Right lobe of liver (tissue), 6 donors: ENCODE results near the gene SLC45A3. TPM values are rescaled to one million over a fixed set of nuclear protein-coding genes. Genes with fewer than 3 reads are reported as not detected.

Source experiments
- ATAC-seq, 4 donors: fragments of 200-7000 bp; cut with Tn5 transposase; one replicate each; pipeline ENCODE4 v1.9.1; 2020; ENCODE audit warnings: mild to moderate bottlenecking in 4 of 4, moderate library complexity in 4 of 4
- DNase-seq, 3 donors: peaks; one replicate each; pipeline ENCODE4 v3.0.0-alpha.2; 2020
- H3K27ac ChIP-seq, 3 donors: fragments of 200-600 bp; one replicate each; pipeline ENCODE4 v1.8.0; 2022
- H3K27me3 ChIP-seq, 2 donors: fragments of 200-600 bp; one replicate each; pipeline ENCODE4 v1.8.0; 2022
- H3K36me3 ChIP-seq, 4 donors: fragments of 200-600 bp; sonication (generic) in 1 of 4; one replicate each; pipeline versions ENCODE4 v1.5.1 to v1.8.0; 2017 to 2022; ENCODE audit warnings: control low read depth in 1 of 4
- H3K4me1 ChIP-seq, 4 donors: fragments of 200-600 bp; sonication (generic) in 1 of 4; one replicate each; pipeline versions ENCODE4 v1.5.1 to v1.8.0; 2017 to 2022; ENCODE audit warnings: control low read depth in 1 of 4
- H3K4me3 ChIP-seq, 3 donors: fragments of 200-600 bp; one replicate each; pipeline ENCODE4 v1.8.0; 2022
- H3K9me3 ChIP-seq, 4 donors: fragments of 200-600 bp; sonication (generic) in 1 of 4; one replicate each; pipeline versions ENCODE4 v1.5.1 to v1.8.0; 2017 to 2022; ENCODE audit warnings: control low read depth in 1 of 4
- POLR2A ChIP-seq: fragments of 450-650 bp; IDR thresholded peaks from one replicate; pipeline ENCODE4 v1.6.1; 2017; ENCODE audit warnings: antibody characterized with exemption, mild to moderate bottlenecking
- WGBS: methylation state at CpG from one replicate; pipeline ENCODE4 v1.1.6; 2018; ENCODE audit warnings: low coverage, low lambda C conversion rate; ENCODE audit not compliant: insufficient coverage; ENCODE audit errors: missing lambda C conversion rate; 5-methylcytosine and 5-hydroxymethylcytosine counted together
- intact Hi-C, 2 donors: fragments of 100-400 bp; cut with DNase I; formaldehyde crosslinking; loops; one replicate each; pipeline versions ENCODE4 v1.11.2 to v1.14.1; 2022
- total RNA-seq, 6 experiments: library from RNA; depleted of rRNA in 2 of 6; stranded (reverse); fragments of >200 nt in 2 of 6; fragmentation: NEBNext Ultra II Directional in 3 of 6; extraction: Animal tissue kit (Norgen Biotek cat#: 25700) in 3 of 6; gene quantifications; one replicate each; pipeline versions ENCODE4 v1.1.0 to v1.2.4, GENCODE V29; 2016 to 2023
- TF ChIP-seq, protein P1 (sequence below), 4 donors: fragments of 200-600 bp in 3 of 4; fragments of 450-650 bp in 1 of 4; IDR thresholded peaks; one replicate each; pipeline versions ENCODE4 v1.5.1 to v1.8.0; 2016 to 2022; ENCODE audit warnings: antibody characterized with exemption in 4 of 4, mild to moderate bottlenecking in 2 of 4
- donor health status: DM: no; HTN: yes; CAD: no.
- donor health status: DM: no; HTN: no; CAD: no.
- donor health status: DM: no; HTN: no; CAD: no.
- donor health status: DM: no; HTN: yes; CAD: no.
- donor health status: DM: no; HTN: yes; CAD: no.

SLC45A3 gene
- total RNA-seq, 6 experiments from 2014 or later, result 6.9 to 27.0 (median 7.9) TPM

DNA sequence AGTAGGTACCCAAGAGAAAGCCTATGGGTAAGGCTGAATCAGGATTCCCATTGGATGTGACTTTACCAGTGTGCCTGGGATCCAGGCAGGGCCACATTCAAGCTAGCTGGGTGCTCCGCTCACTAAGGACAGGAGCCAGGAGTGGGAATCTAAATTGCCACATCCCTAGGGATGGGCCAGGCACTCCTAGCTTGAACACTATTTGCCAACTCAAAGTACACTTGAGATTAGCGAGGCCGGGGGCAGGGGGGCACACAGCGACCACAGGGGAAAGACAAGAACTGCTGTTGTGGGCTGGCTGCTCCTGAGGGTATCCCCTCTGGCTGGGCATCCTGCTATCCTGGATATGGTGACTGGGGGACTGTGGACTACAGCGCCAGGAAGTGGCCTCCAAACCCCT lies 4.3 kb downstream of the SLC45A3 start:
- peak overlapping the region; percentile 29 to 69 (median 31) for H3K27ac ChIP-seq
- H3K9me3 ChIP-seq, result no peaks in the 10 kb centered on the region
- intact Hi-C loops, result no loop called here
- H3K4me3 ChIP-seq, result peak overlapping the region in 2 of 3 donors; percentile 2 to 23
- TF ChIP-seq, protein P1, sequence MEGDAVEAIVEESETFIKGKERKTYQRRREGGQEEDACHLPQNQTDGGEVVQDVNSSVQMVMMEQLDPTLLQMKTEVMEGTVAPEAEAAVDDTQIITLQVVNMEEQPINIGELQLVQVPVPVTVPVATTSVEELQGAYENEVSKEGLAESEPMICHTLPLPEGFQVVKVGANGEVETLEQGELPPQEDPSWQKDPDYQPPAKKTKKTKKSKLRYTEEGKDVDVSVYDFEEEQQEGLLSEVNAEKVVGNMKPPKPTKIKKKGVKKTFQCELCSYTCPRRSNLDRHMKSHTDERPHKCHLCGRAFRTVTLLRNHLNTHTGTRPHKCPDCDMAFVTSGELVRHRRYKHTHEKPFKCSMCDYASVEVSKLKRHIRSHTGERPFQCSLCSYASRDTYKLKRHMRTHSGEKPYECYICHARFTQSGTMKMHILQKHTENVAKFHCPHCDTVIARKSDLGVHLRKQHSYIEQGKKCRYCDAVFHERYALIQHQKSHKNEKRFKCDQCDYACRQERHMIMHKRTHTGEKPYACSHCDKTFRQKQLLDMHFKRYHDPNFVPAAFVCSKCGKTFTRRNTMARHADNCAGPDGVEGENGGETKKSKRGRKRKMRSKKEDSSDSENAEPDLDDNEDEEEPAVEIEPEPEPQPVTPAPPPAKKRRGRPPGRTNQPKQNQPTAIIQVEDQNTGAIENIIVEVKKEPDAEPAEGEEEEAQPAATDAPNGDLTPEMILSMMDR (IDR thresholded peaks at IDR 0.05), result no peak
- no peak for TF ChIP-seq POLR2A
- 10% methylated on average over 4 of the region's 5 CpGs for WGBS
- no peaks in the 10 kb centered on the region for H3K36me3 ChIP-seq
- peak; percentile 48 to 82 (median 74) for DNase-seq
- peaks cover 0 to 73% (median 35%) of the 10 kb centered on the region in 4 donors for H3K4me1 ChIP-seq
- no peaks in the 10 kb centered on the region for H3K27me3 ChIP-seq
- ATAC-seq, result peak; percentile 43 to 62 (median 54)

DNA sequence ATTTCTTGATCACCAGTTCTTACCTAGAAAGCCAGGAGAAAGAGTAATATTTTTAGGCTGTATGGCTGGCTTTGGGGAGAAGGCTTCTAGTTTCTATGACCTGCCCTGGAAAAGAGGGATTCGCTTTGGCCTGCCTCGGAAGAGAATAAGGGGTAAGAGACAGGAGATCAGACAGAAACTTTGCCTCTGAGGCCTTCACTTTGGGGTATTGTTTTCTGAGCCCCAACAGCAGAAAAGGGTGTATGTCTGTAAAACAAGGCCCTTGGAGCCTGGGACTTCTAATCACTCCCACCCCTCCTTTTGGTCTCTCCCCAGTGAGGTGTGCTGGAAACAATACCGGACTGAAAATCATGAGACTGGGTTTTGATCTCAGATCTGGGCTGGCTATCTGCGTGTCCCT lies 5.1 kb downstream of the SLC45A3 start:
- Histone ChIP-seq H3K4me1 (peaks cover 0 to 77% (median 37%) of the 10 kb centered on the region in 4 donors), H3K27me3 (no peaks in the 10 kb centered on the region), H3K9me3 (no peaks in the 10 kb centered on the region), H3K27ac (peak overlapping the region in 2 of 3 donors; percentile 29 to 69), H3K4me3 (no peak overlapping the region), H3K36me3 (no peaks in the 10 kb centered on the region)
- ATAC-seq (no peak), DNase-seq (no peak)
- TF ChIP-seq, protein P1 (IDR thresholded peaks at IDR 0.05), result no peak
- no peak for TF ChIP-seq POLR2A
- intact Hi-C loops, result no loop called here
- WGBS, result 89% methylated on average over 3 of the region's 4 CpGs

DNA sequence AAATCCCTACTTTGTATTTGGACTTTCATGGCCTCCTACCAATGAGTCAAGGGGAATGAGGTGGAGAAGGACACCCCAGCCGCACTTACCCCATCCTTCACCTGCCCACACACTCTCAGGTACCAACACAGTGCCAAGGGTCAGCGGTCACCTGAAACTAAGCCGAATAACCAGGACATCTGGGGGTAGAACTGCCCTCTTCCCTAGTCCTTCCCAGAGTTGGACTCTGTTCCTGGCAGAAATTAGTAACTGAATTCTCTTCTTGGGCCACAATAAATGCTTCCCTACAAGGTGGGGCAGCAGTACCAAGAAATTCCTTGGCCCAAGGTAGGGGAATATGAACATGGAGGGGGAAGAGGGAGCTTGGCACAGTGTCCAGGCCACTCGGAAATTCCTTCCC lies 7.3 kb downstream of the SLC45A3 start:
- Histone ChIP-seq H3K27me3 (no peaks in the 10 kb centered on the region), H3K36me3 (no peaks in the 10 kb centered on the region), H3K27ac (peak overlapping the region in 2 of 3 donors; percentile 55 to 77), H3K4me3 (no peak overlapping the region), H3K9me3 (no peaks in the 10 kb centered on the region), H3K4me1 (peaks cover 0 to 94% (median 43%) of the 10 kb centered on the region in 4 donors)
- peak in 2 of 3 donors; percentile 72 to 84 for DNase-seq
- TF ChIP-seq, protein P1 (IDR thresholded peaks at IDR 0.05), result no peak
- TF ChIP-seq POLR2A, result no peak
- WGBS, result 33% methylated on average over 3 of the region's 4 CpGs
- ATAC-seq, result peak; percentile 9 to 43 (median 30)
- intact Hi-C loops, result loop anchor here in 1 of 2 donors (5.0 kb wide), 1 partner anchor 34 kb away; no protein-coding TSS in a partner anchor

DNA sequence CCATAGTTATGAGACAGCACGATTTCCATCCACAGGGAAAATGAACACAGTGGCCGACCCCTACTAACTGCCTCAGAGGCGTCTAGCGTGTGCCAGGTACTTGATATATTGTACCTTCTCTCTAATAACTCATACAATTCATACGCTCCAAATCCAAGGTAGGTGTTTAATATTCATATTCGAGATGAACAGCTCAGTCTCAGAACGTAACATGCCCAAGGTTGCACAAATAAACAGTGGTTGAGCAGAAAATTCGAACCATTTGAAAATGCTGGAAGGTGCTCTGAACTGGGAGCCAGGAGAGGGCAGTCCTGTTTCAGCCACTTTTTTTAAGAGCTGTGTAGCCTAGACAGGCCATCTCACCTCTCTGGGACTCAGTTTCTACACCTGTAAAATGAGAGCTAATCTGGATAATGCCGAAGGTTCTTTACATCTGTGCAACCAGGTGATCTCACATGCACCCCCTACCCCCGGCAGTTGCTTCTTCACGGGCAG lies 7.9 kb downstream of the SLC45A3 start:
- TF ChIP-seq, protein P1 (IDR thresholded peaks at IDR 0.05), result peak in 3 of 4 donors; percentile 23 to 46 (median 31)
- TF ChIP-seq POLR2A, result no peak
- ATAC-seq (peak in 3 of 4 donors; percentile 18 to 41 (median 24)), DNase-seq (no peak)
- peaks cover 0 to 91% (median 42%) of the 10 kb centered on the region in 4 donors for H3K4me1 ChIP-seq
- intact Hi-C loops, result loop anchor here in 1 of 2 donors (5.0 kb wide), 1 partner anchor 35 kb away; no protein-coding TSS in a partner anchor
- no peaks in the 10 kb centered on the region for H3K27me3 ChIP-seq
- H3K27ac ChIP-seq, result peak overlapping the region in 2 of 3 donors; percentile 32 to 77
- 48% methylated on average over 8 of the region's 11 CpGs for WGBS
- H3K36me3 ChIP-seq, result no peaks in the 10 kb centered on the region
- no peak overlapping the region for H3K4me3 ChIP-seq
- no peaks in the 10 kb centered on the region for H3K9me3 ChIP-seq
